ENCODE results near the gene ENPEP. TPM values are rescaled to one million over a fixed set of nuclear protein-coding genes. Genes with fewer than 3 reads are reported as not detected.
"Not testable (repeated sequence)": the region's sequence is repeated elsewhere in the genome, so short reads cannot be mapped to it uniquely, and the experiment has no call there.

The ENPEP gene
- total RNA-seq, 2 experiments from 2014 or later: 0.21 TPM; not detected in 1

GRCh38 chr4:110474481-110474880, 1.5 kb upstream of the ENPEP start:
- intact Hi-C loops (cut with micrococcal nuclease; ENCODE audit: unreplicated experiment): no loop called here
- Histone ChIP-seq H2AFZ (ENCODE audit: low read length) (no peak overlapping the region), H3K9me3 (ENCODE audit: low read length) (no peaks in the 10 kb centered on the region), H3K79me2 (ENCODE audit: insufficient read depth, low read depth, low read length) (no peaks in the 10 kb centered on the region), H3K36me3 (ENCODE audit: insufficient read depth, low read length) (no peaks in the 10 kb centered on the region), H4K20me1 (ENCODE audit: insufficient read depth, low read length) (no peaks in the 10 kb centered on the region), H3K4me3 (ENCODE audit: low read depth, low read length, poor library complexity, severe bottlenecking) (no peak overlapping the region), H3K9me2 (ENCODE audit: insufficient read depth, low read length) (no peaks in the 10 kb centered on the region), H3K4me1 (ENCODE audit: insufficient read depth, low read length, poor library complexity, severe bottlenecking) (no peaks in the 10 kb centered on the region), H3K4me2 (ENCODE audit: low read length) (no peak overlapping the region), H3K27ac (ENCODE audit: low read depth, low read length, poor library complexity, severe bottlenecking) (no peak overlapping the region)
- ChIA-PET CTCF (ENCODE audit: unreplicated experiment) (no interaction called here), POLR2A (no interaction called here)
- BruUV-seq (replicated peaks): no TSS peak
- no peak for TF ChIP-seq EZH2phosphoT487 (IDR thresholded peaks at IDR 0.05; ENCODE audit: borderline replicate concordance, low read depth, low read length)
- TF ChIP-seq, protein P1, sequence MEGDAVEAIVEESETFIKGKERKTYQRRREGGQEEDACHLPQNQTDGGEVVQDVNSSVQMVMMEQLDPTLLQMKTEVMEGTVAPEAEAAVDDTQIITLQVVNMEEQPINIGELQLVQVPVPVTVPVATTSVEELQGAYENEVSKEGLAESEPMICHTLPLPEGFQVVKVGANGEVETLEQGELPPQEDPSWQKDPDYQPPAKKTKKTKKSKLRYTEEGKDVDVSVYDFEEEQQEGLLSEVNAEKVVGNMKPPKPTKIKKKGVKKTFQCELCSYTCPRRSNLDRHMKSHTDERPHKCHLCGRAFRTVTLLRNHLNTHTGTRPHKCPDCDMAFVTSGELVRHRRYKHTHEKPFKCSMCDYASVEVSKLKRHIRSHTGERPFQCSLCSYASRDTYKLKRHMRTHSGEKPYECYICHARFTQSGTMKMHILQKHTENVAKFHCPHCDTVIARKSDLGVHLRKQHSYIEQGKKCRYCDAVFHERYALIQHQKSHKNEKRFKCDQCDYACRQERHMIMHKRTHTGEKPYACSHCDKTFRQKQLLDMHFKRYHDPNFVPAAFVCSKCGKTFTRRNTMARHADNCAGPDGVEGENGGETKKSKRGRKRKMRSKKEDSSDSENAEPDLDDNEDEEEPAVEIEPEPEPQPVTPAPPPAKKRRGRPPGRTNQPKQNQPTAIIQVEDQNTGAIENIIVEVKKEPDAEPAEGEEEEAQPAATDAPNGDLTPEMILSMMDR (conservative IDR thresholded peaks at IDR 0.05; ENCODE audit: low read length): no peak
- DNase-seq (ENCODE audit: low spot score): no peak

DNA sequence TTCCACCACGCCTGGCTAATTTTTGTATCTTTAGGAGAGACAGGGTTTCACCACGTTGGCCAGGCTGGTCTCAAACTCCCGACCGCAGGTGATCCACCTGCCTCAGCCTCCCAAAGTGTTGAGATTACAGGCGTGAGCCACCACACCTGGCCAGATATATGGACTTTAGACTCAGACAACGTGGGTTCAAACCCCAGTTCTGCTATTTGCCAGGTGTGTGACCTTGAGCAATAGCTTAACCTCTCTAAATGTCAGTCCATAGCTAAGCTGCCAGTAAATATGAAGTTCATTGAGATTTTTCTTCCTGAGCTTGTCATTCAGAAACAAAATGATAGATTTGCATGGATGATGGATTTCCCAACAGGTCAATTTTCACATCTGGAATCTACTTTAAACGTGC, 875 bp upstream of the ENPEP start:
- BruUV-seq (replicated peaks): not testable (repeated sequence)

GRCh38 chr4:110477836-110478235, 1.9 kb downstream of the ENPEP start:
- intact Hi-C loops (cut with micrococcal nuclease; ENCODE audit: unreplicated experiment): no loop called here
- H3K9me2 ChIP-seq (ENCODE audit: insufficient read depth, low read length): no peaks in the 10 kb centered on the region
- no peaks in the 10 kb centered on the region for H4K20me1 ChIP-seq (ENCODE audit: insufficient read depth, low read length)
- H3K79me2 ChIP-seq (ENCODE audit: insufficient read depth, low read depth, low read length): no peaks in the 10 kb centered on the region
- no peak overlapping the region for H3K27ac ChIP-seq (ENCODE audit: low read depth, low read length, poor library complexity, severe bottlenecking)
- H3K4me3 ChIP-seq (ENCODE audit: low read depth, low read length, poor library complexity, severe bottlenecking): no peak overlapping the region
- no peak overlapping the region for H3K4me2 ChIP-seq (ENCODE audit: low read length)
- no TSS peak for BruUV-seq (replicated peaks)
- no peaks in the 10 kb centered on the region for H3K9me3 ChIP-seq (ENCODE audit: low read length)
- no peaks in the 10 kb centered on the region for H3K36me3 ChIP-seq (ENCODE audit: insufficient read depth, low read length)
- TF ChIP-seq EZH2phosphoT487 (IDR thresholded peaks at IDR 0.05; ENCODE audit: borderline replicate concordance, low read depth, low read length): no peak
- TF ChIP-seq, protein P1 (conservative IDR thresholded peaks at IDR 0.05; ENCODE audit: low read length): no peak
- H3K4me1 ChIP-seq (ENCODE audit: insufficient read depth, low read length, poor library complexity, severe bottlenecking): no peaks in the 10 kb centered on the region
- ChIA-PET CTCF (ENCODE audit: unreplicated experiment) (no interaction called here), POLR2A (no interaction called here)
- DNase-seq (ENCODE audit: low spot score): no peak
- no peak overlapping the region for H2AFZ ChIP-seq (ENCODE audit: low read length)

More for the DNA sequence above, 875 bp upstream of the ENPEP start:
- H3K4me3 ChIP-seq (ENCODE audit: low read depth, low read length, poor library complexity, severe bottlenecking); H3K9me2 ChIP-seq (ENCODE audit: insufficient read depth, low read length); H3K4me1 ChIP-seq (ENCODE audit: insufficient read depth, low read length, poor library complexity, severe bottlenecking); H3K36me3 ChIP-seq (ENCODE audit: insufficient read depth, low read length); H3K79me2 ChIP-seq (ENCODE audit: insufficient read depth, low read depth, low read length); intact Hi-C loops (cut with micrococcal nuclease; ENCODE audit: unreplicated experiment); H3K4me2 ChIP-seq (ENCODE audit: low read length); H2AFZ ChIP-seq (ENCODE audit: low read length); H3K27ac ChIP-seq (ENCODE audit: low read depth, low read length, poor library complexity, severe bottlenecking); CTCF ChIA-PET (ENCODE audit: unreplicated experiment); DNase-seq (ENCODE audit: low spot score); H4K20me1 ChIP-seq (ENCODE audit: insufficient read depth, low read length); H3K9me3 ChIP-seq (ENCODE audit: low read length): not testable (repeated sequence)
- POLR2A ChIA-PET: interaction anchor here (1.6 kb wide), 1 partner anchor 12 kb away, joined by 4 read pairs; no protein-coding TSS in a partner anchor
